Medulla oblongata (tissue), 1 donor: ENCODE results near the gene GPAT3.

Experiments
- DNase-seq: peaks from one replicate; pipeline ENCODE4 v3.0.0-alpha.2; 2015; ENCODE audit errors: extremely low spot score

The GPAT3 gene

DNA sequence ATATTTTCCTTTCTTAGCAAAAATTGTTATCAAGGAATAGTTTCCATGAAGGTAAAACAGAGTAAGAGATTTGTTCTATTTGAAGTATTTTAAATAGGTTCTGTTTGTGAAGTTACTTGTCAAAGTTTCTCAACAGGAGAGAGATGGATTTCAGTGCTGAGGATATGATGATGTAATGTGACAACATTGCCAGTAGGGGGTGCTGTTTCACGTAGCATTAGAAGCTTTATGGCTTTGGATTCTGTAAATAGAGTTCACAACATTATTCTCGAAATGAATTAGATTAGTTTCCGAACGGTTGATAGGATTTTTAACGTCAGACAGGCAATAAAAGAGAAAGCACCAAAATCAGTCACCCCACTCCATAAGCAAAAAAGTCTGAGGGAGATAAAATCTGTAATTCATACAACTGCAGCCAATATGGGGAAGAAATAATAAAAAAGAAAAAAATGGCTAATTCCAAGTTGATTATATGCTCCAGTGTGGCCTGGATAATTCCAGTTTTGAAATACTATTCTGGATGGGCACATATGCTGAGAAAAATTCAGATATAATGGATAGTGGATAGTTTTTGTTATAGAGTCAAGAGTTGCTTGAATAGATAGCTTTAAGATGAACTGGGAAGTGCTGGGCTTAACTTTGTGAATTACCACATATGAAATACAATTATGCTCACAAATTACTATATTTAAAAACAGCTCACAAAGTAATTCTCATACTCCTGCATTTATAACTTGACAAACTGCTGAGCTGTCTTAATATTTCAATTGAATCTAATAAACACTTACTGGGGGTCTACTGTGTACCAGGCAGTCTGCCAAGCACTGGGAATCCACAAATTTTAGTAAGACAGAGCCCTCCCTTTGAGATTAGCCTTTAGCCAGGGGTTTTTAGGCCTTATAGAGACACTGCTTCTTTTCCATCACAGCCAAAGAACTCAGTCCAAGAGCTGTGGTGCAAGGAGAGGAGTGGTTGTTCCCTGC is 109.1 kb downstream of the GPAT3 start:
- peak; percentile 84 for DNase-seq

DNA sequence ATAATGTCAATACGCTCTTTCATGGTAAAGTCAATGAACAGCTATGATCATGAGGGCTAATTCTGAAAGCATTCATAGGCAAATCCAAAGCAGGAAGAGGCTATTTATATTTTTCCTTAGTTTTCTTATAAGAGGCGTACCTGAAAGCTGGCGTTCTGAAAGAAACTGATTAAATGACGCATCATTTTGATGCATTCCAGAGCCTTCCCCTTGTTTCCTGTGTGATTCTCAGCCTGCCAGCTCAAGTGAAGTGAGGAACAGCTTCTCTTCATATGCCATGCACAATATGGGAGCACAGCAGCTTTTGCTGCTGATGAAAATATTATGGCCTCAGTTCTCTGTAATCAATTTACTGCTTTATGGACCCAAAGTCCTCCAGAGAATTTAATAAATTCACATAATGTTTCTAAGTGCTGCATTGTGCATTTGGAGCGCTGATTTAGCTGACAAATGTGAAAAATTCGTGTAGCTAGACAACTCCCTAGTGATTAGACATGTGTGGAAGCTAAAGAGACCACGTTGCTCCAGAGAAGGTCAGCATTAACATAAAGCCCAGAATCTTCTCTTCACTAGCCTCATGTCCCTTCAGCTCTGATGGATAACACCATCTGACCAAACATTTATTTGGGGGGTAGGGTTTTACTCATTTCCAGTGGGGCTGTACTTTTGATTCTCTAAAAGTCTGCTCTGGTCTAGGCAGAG is 110.8 kb downstream of the GPAT3 start:
- no peak for DNase-seq

DNA sequence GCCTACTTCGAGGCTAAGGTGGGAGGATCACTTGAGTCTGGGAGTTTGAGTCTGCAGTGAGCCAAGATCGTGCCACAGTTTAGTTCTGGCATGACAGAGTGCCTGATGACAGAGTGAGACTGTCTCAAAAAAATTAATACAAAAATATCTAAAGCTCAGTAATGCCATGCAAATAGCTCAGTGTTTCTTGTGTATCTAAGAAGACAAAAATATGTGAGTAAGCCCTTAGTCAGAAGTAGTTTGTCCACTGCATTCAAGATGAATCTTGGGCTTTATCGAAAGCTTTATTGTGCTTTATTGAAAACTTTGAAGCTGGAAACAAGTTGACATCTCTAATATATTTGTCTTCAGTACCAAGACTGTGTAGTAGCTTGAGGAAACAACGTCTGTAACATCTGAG is 115.9 kb downstream of the GPAT3 start:
- DNase-seq, result no peak
